Spleen (tissue), 11 donors: ENCODE results near the gene SLC27A3. TPM values are rescaled to one million over a fixed set of nuclear protein-coding genes. Genes with fewer than 3 reads are reported as not detected.

Source experiments
- DNase-seq: peaks from one replicate; pipeline ENCODE4 v3.0.0-alpha.2; 2020
- H3K27ac ChIP-seq, 8 donors: fragments of 200-600 bp; sonication (generic) in 7 of 8; 1 replicate in 4 of 8; 2 replicates in 4 of 8; pipeline versions ENCODE4 v1.5.0 to v1.8.0; 2016 to 2021; ENCODE audit warnings: inconsistent platforms in 4 of 8, mild to moderate bottlenecking in 4 of 8, moderate library complexity in 1 of 8
- H3K27me3 ChIP-seq, 7 donors: fragments of 200-600 bp; sonication (generic) in 6 of 7; replicated peaks in 1 of 7; 1 replicate in 4 of 7; 2 replicates in 3 of 7; pipeline versions ENCODE4 v1.5.0 to v1.8.0; 2016 to 2021; ENCODE audit warnings: inconsistent platforms in 3 of 7, mild to moderate bottlenecking in 1 of 7
- H3K36me3 ChIP-seq, 6 donors: fragments of 200-600 bp; sonication (generic) in 5 of 6; 1 replicate in 4 of 6; 2 replicates in 2 of 6; pipeline versions ENCODE4 v1.5.0 to v1.8.0; 2016 to 2021; ENCODE audit warnings: inconsistent platforms in 2 of 6
- H3K4me1 ChIP-seq, 6 donors: fragments of 200-600 bp; sonication (generic) in 5 of 6; 1 replicate in 3 of 6; 2 replicates in 3 of 6; pipeline versions ENCODE4 v1.5.0 to v1.8.0; 2016 to 2021; ENCODE audit warnings: inconsistent platforms in 3 of 6
- H3K4me3 ChIP-seq, 8 donors: fragments of 200-600 bp; sonication (generic) in 7 of 8; 1 replicate in 4 of 8; 2 replicates in 4 of 8; pipeline versions ENCODE4 v1.5.0 to v1.8.0; 2016 to 2021; ENCODE audit warnings: inconsistent platforms in 4 of 8, mild to moderate bottlenecking in 4 of 8, moderate library complexity in 2 of 8
- H3K9me3 ChIP-seq, 8 donors: fragments of 200-600 bp; sonication (generic) in 7 of 8; 1 replicate in 4 of 8; 2 replicates in 4 of 8; pipeline versions ENCODE4 v1.5.0 to v1.8.0; 2016 to 2021; ENCODE audit warnings: inconsistent platforms in 4 of 8
- POLR2A ChIP-seq, 3 donors: fragments of 450-650 bp; IDR thresholded peaks; one replicate each; pipeline ENCODE4 v1.5.1; 2017; ENCODE audit warnings: antibody characterized with exemption in 3 of 3, mild to moderate bottlenecking in 1 of 3
- POLR2AphosphoS5 ChIP-seq, 3 donors: sonication (generic); formaldehyde crosslinking; IDR thresholded peaks; one replicate each; pipeline ENCODE4 v1.5.1; 2017; ENCODE audit warnings: antibody characterized with exemption in 3 of 3
- WGBS, 5 donors: extraction: QIAGEN DNeasy Blood & Tissue Kit in 3 of 5; methylation state at CpG; one replicate each; pipeline versions ENCODE4 v1.1.5 to v1.1.7; 2013 to 2018; 5-methylcytosine and 5-hydroxymethylcytosine counted together
- intact Hi-C: fragments of 100-400 bp; cut with DNase I; formaldehyde crosslinking; loops from one replicate; pipeline ENCODE4 v1.15.0; 2023; ENCODE audit warnings: low total_unique reads
- polyA plus RNA-seq, 3 donors: library from polyadenylated mRNA; stranded (reverse); fragments of 200-250 nt; gene quantifications; one replicate each; pipeline ENCODE4 v1.2.1, GENCODE V29; 2013
- small RNA-seq, 4 donors: library from RNA; depleted of rRNA; stranded (forward); fragments of <200 nt; gene quantifications; one replicate each; pipeline ENCODE3, GENCODE V24; 2016
- total RNA-seq, 7 donors: library from RNA; depleted of rRNA in 3 of 7; stranded (reverse); fragments of >200 nt in 3 of 7; fragmentation: NEBNext Ultra II Directional in 4 of 7; extraction: Animal tissue kit (Norgen Biotek cat#: 25700) in 4 of 7; gene quantifications; one replicate each; pipeline versions ENCODE4 v1.1.0 to v1.2.1, GENCODE V29; 2016 to 2021
- TF ChIP-seq, protein P1 (sequence below), 11 experiments: fragments of 200-600 bp in 7 of 11; fragments of 450-650 bp in 4 of 11; sonication (generic) in 4 of 11; IDR thresholded peaks in 8 of 11; conservative IDR thresholded peaks in 3 of 11; 1 replicate in 7 of 11; 2 replicates in 4 of 11; pipeline versions ENCODE4 v1.4.0 to v1.8.0; 2016 to 2021; ENCODE audit warnings: antibody characterized with exemption in 11 of 11, inconsistent platforms in 4 of 11, mild to moderate bottlenecking in 1 of 11
- donor health status: healthy with polysubstance abuse.
- donor health status: DM: no; HTN: no; CAD: no; lungs with moderate emphysema.
- donor health status: DM: no; HTN: no; CAD: no.
- donor health status: Bipolar disorder and iron deficiency.
- donor health status: healthy.
- donor health status: DM: no; HTN: no; CAD: no.
- donor health status: DM: yes; HTN: yes; CAD: no.

Gene SLC27A3
- total and polyA plus RNA-seq, 10 donors = 11.1 to 54.5 (median 21.9) TPM

DNA sequence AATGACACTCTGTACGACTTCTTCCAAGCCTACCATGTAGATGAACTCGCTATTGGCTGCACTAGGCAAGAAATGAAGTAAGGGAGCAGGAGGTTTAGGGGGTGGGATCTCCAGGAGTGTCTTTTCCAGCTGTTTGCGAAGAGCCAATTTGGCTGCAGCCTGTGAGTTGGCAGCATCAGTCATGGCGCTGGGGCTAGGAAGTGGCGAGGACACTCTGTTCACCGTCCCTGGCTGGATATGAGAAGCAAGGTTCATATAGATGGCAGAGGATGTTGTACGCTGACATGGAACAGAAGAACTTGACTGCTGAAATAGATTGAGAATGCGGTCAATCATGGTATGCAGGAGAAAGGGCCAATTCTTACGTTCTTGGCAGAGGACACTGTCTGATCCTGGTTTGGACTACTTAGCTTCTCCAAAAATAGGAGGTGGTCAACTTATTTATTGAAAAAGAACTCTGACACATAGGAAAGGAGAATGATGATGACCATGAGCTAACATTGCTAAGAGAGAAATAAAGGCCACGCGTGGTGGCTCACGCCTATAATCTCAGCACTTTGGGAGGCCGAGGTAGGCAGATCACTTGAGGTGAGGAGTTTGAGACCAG lies 41.2 kb downstream of the SLC27A3 start:
- DNase-seq = no peak
- intact Hi-C loops = no loop called here
- H3K4me1 ChIP-seq = peaks cover 0 to 17% (median under 1%) of the 10 kb centered on the region in 6 donors
- no peaks in the 10 kb centered on the region for H3K27me3 ChIP-seq
- H3K4me3 ChIP-seq = no peak overlapping the region
- 93 to 97% (median 95%) methylated on average over 13 of the region's 13 CpGs for WGBS, 5 donors
- no peaks in the 10 kb centered on the region for H3K9me3 ChIP-seq
- H3K27ac ChIP-seq = no peak overlapping the region
- peaks cover 0 to 84% (median 72%) of the 10 kb centered on the region in 6 donors for H3K36me3 ChIP-seq
- no peak for TF ChIP-seq POLR2A (IDR thresholded peaks at IDR 0.05)
- no peak for TF ChIP-seq POLR2AphosphoS5 (IDR thresholded peaks at IDR 0.05)
- TF ChIP-seq, protein P1, sequence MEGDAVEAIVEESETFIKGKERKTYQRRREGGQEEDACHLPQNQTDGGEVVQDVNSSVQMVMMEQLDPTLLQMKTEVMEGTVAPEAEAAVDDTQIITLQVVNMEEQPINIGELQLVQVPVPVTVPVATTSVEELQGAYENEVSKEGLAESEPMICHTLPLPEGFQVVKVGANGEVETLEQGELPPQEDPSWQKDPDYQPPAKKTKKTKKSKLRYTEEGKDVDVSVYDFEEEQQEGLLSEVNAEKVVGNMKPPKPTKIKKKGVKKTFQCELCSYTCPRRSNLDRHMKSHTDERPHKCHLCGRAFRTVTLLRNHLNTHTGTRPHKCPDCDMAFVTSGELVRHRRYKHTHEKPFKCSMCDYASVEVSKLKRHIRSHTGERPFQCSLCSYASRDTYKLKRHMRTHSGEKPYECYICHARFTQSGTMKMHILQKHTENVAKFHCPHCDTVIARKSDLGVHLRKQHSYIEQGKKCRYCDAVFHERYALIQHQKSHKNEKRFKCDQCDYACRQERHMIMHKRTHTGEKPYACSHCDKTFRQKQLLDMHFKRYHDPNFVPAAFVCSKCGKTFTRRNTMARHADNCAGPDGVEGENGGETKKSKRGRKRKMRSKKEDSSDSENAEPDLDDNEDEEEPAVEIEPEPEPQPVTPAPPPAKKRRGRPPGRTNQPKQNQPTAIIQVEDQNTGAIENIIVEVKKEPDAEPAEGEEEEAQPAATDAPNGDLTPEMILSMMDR (IDR thresholded peaks at IDR 0.05 in 8 of 11, conservative IDR thresholded peaks at IDR 0.05 in 3 of 11) = no peak

- intact Hi-C loops = no loop called here
- Histone ChIP-seq H3K9me3 (no peaks in the 10 kb centered on the region), H3K4me1 (peaks cover 0 to 29% (median 2%) of the 10 kb centered on the region in 6 donors), H3K4me3 (no peak overlapping the region), H3K27me3 (no peaks in the 10 kb centered on the region), H3K36me3 (peaks cover 0 to 77% (median 48%) of the 10 kb centered on the region in 6 donors), H3K27ac (no peak overlapping the region)
- no peak for DNase-seq
- 90 to 97% (median 96%) methylated on average over 2 of the region's 2 CpGs for WGBS, 5 donors
- TF ChIP-seq POLR2A (IDR thresholded peaks at IDR 0.05) = no peak
- TF ChIP-seq POLR2AphosphoS5 (IDR thresholded peaks at IDR 0.05) = no peak
- TF ChIP-seq, protein P1 (IDR thresholded peaks at IDR 0.05 in 8 of 11, conservative IDR thresholded peaks at IDR 0.05 in 3 of 11) = no peak
Measured at GRCh38 chr1:153818876-153819275, 43.7 kb downstream of the SLC27A3 start.

DNA sequence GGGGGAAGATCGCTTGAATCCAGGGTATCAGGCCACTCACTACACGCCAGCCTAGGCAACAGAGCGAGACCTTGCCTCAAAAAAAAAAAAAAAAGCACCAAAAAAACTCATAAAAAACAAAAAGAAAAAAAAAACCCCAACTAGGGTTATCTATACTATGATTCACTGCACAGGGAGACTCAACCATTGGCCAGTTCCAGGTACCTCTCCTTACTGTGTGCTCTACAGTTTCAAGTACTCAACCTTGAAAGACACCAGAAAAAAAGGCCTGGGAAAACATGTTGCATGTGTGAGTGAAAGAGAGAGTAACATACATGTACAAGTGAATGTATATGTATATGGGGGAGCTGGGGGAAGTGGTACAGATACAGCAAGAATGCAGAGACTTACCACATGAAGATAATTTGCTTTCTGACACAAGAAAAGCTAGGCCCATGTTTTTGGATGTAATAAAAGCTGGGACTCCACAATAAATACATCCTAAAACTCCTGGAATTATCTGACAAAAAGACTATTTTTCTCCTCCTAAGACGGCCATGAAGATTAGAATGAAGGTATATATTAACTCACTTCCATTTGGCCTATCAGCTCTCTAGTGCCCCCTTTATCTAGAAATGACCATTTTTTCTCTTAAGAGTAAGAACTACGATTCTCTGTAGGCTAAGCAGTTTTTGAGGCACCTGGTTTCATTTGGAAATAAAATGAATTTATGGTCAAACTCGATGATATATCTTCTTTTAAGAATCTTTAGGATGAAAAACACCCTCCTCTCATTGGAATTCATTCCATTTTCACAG lies 52.2 kb downstream of the SLC27A3 start:
- Histone ChIP-seq H3K27me3 (no peaks in the 10 kb centered on the region), H3K27ac (no peak overlapping the region), H3K9me3 (no peaks in the 10 kb centered on the region), H3K36me3 (peaks cover 0 to 79% (median 27%) of the 10 kb centered on the region in 6 donors), H3K4me3 (no peak overlapping the region), H3K4me1 (peaks cover 0 to 25% (median 0%) of the 10 kb centered on the region in 6 donors)
- WGBS, 5 donors = 91 to 96% (median 92%) methylated on average over 6 of the region's 6 CpGs
- intact Hi-C loops = no loop called here
- DNase-seq = no peak
- no peak for TF ChIP-seq POLR2AphosphoS5 (IDR thresholded peaks at IDR 0.05)
- TF ChIP-seq POLR2A (IDR thresholded peaks at IDR 0.05) = no peak
- TF ChIP-seq, protein P1 (IDR thresholded peaks at IDR 0.05 in 8 of 11, conservative IDR thresholded peaks at IDR 0.05 in 3 of 11) = no peak

Small RNA genes lying within 50 kb of the gene (small RNA-seq; reads per million reads assigned to genes)
- 0 reads per million in 4 donors for gene RF00019

Other genes with a start within 250 kb of the SLC27A3 start
- 100 to 1,000 TPM; 121 to 403 (median 193) TPM for gene S100A6, start 239.4 kb upstream of the SLC27A3 start, total RNA-seq
- gene S100A6, start 239.4 kb upstream of the SLC27A3 start, polyA plus RNA-seq = 100 to 1,000 TPM; 578 to 779 (median 653) TPM
- 1 to 10 TPM in 1 of 7 donors, not detected in 6; 2.8 TPM for gene S100A5, start 234.5 kb upstream of the SLC27A3 start, total RNA-seq
- under 1 TPM in 2 of 3 donors, not detected in 1; 0.32 to 0.46 TPM for gene S100A5, start 234.5 kb upstream of the SLC27A3 start, polyA plus RNA-seq
- 100 to 1,000 TPM; 161 to 521 (median 309) TPM for gene S100A4, start 229.6 kb upstream of the SLC27A3 start, total RNA-seq
- gene S100A4, start 229.6 kb upstream of the SLC27A3 start, polyA plus RNA-seq = 100 to 1,000 TPM; 309 to 755 (median 572) TPM
- 1 to 10 TPM in 2 of 7 donors, under 1 TPM in 1, not detected in 4; 0.44 to 1.3 (median 1.0) TPM for gene S100A3, start 226.1 kb upstream of the SLC27A3 start, total RNA-seq
- gene S100A3, start 226.1 kb upstream of the SLC27A3 start, polyA plus RNA-seq = 1 to 10 TPM; 1.1 to 2.6 (median 2.2) TPM
- under 1 TPM in 2 of 7 donors, not detected in 5; 0.60 to 0.97 TPM for gene S100A2, start 209.6 kb upstream of the SLC27A3 start, total RNA-seq
- 1 to 10 TPM in 2 of 3 donors, under 1 TPM in 1; 0.61 to 5.2 (median 2.8) TPM for gene S100A2, start 209.6 kb upstream of the SLC27A3 start, polyA plus RNA-seq
- gene S100A16, start 162.3 kb upstream of the SLC27A3 start, total RNA-seq = 100 to 1,000 TPM in 3 of 7 donors, 10 to 100 TPM in 4; 78.0 to 111 (median 97.0) TPM
- gene S100A16, start 162.3 kb upstream of the SLC27A3 start, polyA plus RNA-seq = 100 to 1,000 TPM in 1 of 3 donors, 10 to 100 TPM in 2; 52.0 to 101 (median 68.2) TPM
- gene S100A14, start 159.1 kb upstream of the SLC27A3 start, total RNA-seq = 1 to 10 TPM in 1 of 7 donors, under 1 TPM in 3, not detected in 3; 0.28 to 1.0 (median 0.75) TPM
- 1 to 10 TPM; 1.2 to 3.0 (median 2.0) TPM for gene S100A14, start 159.1 kb upstream of the SLC27A3 start, polyA plus RNA-seq
- gene S100A13, start 147.9 kb upstream of the SLC27A3 start, total RNA-seq = 100 to 1,000 TPM in 1 of 7 donors, 10 to 100 TPM in 6; 48.8 to 103 (median 72.4) TPM
- gene S100A13, start 147.9 kb upstream of the SLC27A3 start, polyA plus RNA-seq = 100 to 1,000 TPM; 118 to 146 (median 143) TPM
- gene S100A1, start 147.0 kb upstream of the SLC27A3 start, total RNA-seq = 1 to 10 TPM in 1 of 7 donors, not detected in 6; 2.6 TPM
- 10 to 100 TPM in 1 of 3 donors, 1 to 10 TPM in 2; 1.7 to 39.7 (median 8.2) TPM for gene S100A1, start 147.0 kb upstream of the SLC27A3 start, polyA plus RNA-seq
- 100 to 1,000 TPM in 2 of 7 donors, 10 to 100 TPM in 5; 70.7 to 108 (median 86.3) TPM for gene CHTOP, start 141.3 kb upstream of the SLC27A3 start, total RNA-seq
- gene CHTOP, start 141.3 kb upstream of the SLC27A3 start, polyA plus RNA-seq = 10 to 100 TPM; 58.1 to 84.1 (median 73.1) TPM
- 10 to 100 TPM; 26.3 to 60.7 (median 33.5) TPM for gene SNAPIN, start 116.7 kb upstream of the SLC27A3 start, total RNA-seq
- 10 to 100 TPM; 37.1 to 50.3 (median 44.9) TPM for gene SNAPIN, start 116.7 kb upstream of the SLC27A3 start, polyA plus RNA-seq
- 100 to 1,000 TPM in 1 of 7 donors, 10 to 100 TPM in 6; 80.9 to 105 (median 85.0) TPM for gene ILF2, start 104.4 kb upstream of the SLC27A3 start, total RNA-seq
- gene ILF2, start 104.4 kb upstream of the SLC27A3 start, polyA plus RNA-seq = 10 to 100 TPM; 54.9 to 90.3 (median 82.4) TPM
- gene NPR1, start 96.7 kb upstream of the SLC27A3 start, total RNA-seq = 1 to 10 TPM in 6 of 7 donors, under 1 TPM in 1; 0.83 to 5.1 (median 2.5) TPM
- 1 to 10 TPM; 2.1 to 3.6 (median 3.4) TPM for gene NPR1, start 96.7 kb upstream of the SLC27A3 start, polyA plus RNA-seq
- gene INTS3, start 47.4 kb upstream of the SLC27A3 start, total RNA-seq = 10 to 100 TPM; 38.1 to 66.2 (median 49.0) TPM
- gene INTS3, start 47.4 kb upstream of the SLC27A3 start, polyA plus RNA-seq = 10 to 100 TPM; 24.7 to 51.9 (median 46.6) TPM
- gene GATAD2B, start 147.6 kb downstream of the SLC27A3 start, total RNA-seq = 10 to 100 TPM; 44.2 to 68.1 (median 60.4) TPM
- gene GATAD2B, start 147.6 kb downstream of the SLC27A3 start, polyA plus RNA-seq = 1 to 10 TPM; 3.7 to 7.1 (median 3.9) TPM
- gene DENND4B, start 171.3 kb downstream of the SLC27A3 start, total RNA-seq = 100 to 1,000 TPM; 135 to 211 (median 168) TPM
- gene DENND4B, start 171.3 kb downstream of the SLC27A3 start, polyA plus RNA-seq = 100 to 1,000 TPM in 2 of 3 donors, 10 to 100 TPM in 1; 47.7 to 106 (median 104) TPM
- gene CRTC2, start 183.2 kb downstream of the SLC27A3 start, total RNA-seq = 10 to 100 TPM; 34.8 to 80.1 (median 66.8) TPM
- gene CRTC2, start 183.2 kb downstream of the SLC27A3 start, polyA plus RNA-seq = 10 to 100 TPM; 37.7 to 79.7 (median 72.3) TPM
- 10 to 100 TPM; 66.7 to 88.4 (median 81.1) TPM for gene SLC39A1, start 188.1 kb downstream of the SLC27A3 start, total RNA-seq
- 10 to 100 TPM; 23.6 to 41.3 (median 40.6) TPM for gene SLC39A1, start 188.1 kb downstream of the SLC27A3 start, polyA plus RNA-seq
- gene CREB3L4, start 192.5 kb downstream of the SLC27A3 start, total RNA-seq = 10 to 100 TPM in 2 of 7 donors, 1 to 10 TPM in 5; 6.1 to 18.0 (median 9.1) TPM
- 10 to 100 TPM in 2 of 3 donors, 1 to 10 TPM in 1; 8.9 to 13.3 (median 11.7) TPM for gene CREB3L4, start 192.5 kb downstream of the SLC27A3 start, polyA plus RNA-seq
- 100 to 1,000 TPM in 5 of 7 donors, 10 to 100 TPM in 2; 97.9 to 222 (median 102) TPM for gene JTB, start 202.3 kb downstream of the SLC27A3 start, total RNA-seq
- gene JTB, start 202.3 kb downstream of the SLC27A3 start, polyA plus RNA-seq = 100 to 1,000 TPM; 184 to 243 (median 204) TPM
- 100 to 1,000 TPM in 1 of 7 donors, 10 to 100 TPM in 6; 31.8 to 115 (median 49.4) TPM for gene RAB13, start 210.9 kb downstream of the SLC27A3 start, total RNA-seq
- 100 to 1,000 TPM in 1 of 3 donors, 10 to 100 TPM in 2; 94.9 to 111 (median 98.1) TPM for gene RAB13, start 210.9 kb downstream of the SLC27A3 start, polyA plus RNA-seq
- gene RPS27, start 215.4 kb downstream of the SLC27A3 start, total RNA-seq = 1,000 to 10,000 TPM; 1,398 to 3,190 (median 2,190) TPM
- gene RPS27, start 215.4 kb downstream of the SLC27A3 start, polyA plus RNA-seq = over 10,000 TPM; 15,000 to 23,475 (median 23,384) TPM